Superior temporal gyrus (tissue), 1 donor: ENCODE results near the gene ZSCAN9.

Experiments used
- DNase-seq: peaks from one replicate; pipeline ENCODE4 v3.0.0-alpha.2; 2016; ENCODE audit errors: extremely low spot score

Gene ZSCAN9

DNA sequence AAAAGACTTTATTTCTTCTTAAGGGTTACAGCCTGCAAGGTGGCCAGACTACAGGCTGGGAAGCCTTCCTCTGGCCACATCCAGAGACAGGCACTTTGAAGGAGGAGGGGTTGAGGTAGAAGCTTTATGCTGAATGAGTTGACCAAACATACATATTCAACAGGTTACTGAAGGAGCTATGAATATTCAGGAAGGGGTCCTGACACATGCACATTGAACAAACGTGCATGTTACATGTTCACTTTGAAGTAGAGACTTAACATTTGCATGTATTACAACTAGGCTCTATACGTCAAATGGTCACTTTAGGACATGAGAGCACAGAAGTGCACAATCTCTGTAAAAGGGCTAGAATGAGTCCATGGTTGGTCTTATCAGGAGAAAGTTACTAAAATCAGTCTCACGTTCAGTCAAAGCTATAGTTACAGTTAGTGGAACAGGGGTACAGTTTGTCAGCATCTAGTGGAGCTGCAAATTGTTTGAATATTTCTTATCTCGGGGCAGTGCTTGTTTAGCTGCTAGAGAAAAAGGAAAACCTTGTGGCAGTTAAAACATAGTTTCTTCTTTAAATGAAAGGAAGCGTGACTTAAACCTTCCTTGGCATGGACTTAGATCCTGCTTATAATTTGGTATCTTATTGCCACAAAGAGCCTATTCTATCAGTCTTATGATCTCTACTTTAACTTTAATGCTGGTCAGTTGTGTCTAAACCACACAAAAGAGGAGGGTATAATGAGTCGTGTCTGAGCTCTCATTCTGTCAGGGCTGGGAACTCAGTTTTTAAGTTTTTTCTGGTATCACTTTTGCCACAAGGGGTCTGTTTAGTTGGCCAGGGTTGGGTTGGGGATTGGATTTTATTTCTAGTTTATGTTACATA, 4.6 kb upstream of the ZSCAN9 start:
- DNase-seq: no peak

DNA sequence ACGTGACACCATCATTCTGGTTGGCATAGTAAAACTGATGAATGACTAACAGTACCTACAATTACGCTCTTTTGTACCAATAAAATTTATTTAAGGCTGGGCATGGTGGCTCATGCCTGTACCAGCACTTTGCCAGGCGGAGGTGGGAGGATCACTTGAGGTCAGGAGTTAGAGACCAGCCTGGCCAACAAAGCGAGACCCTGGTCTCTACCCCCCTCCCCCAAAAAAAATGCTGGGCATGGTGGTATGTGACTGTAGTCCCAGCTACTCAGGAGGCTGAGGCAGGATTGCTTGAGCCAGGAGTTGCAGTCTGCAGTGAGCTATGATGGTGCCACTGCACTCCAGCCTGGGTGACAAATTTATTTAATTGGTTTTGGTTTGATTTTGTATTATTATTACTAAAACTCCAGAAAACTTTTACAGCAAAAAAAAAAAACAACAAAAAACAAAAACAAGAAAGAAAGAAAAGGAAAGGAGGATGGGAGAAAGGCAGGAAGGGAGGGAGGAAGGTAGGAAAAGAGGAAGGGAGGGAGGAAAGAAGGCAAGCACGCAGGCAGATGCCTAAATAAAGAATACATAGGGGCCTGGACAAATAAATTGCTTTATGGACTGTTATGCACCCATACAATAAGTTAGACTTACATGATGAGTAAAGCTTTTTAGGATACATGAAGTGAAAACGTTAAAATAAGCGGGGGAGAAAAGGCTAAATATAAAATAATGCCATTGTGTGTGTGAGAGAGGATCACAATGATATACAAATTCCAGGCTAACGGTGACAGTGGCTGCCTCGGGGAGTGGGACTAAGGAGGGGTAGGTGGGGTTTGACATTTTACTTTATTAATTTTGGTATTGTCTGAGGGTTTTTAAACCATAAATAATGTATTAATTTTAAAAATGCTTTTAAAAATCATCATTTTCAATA, 682 bp upstream of the ZSCAN9 start:
- DNase-seq: no peak

DNA sequence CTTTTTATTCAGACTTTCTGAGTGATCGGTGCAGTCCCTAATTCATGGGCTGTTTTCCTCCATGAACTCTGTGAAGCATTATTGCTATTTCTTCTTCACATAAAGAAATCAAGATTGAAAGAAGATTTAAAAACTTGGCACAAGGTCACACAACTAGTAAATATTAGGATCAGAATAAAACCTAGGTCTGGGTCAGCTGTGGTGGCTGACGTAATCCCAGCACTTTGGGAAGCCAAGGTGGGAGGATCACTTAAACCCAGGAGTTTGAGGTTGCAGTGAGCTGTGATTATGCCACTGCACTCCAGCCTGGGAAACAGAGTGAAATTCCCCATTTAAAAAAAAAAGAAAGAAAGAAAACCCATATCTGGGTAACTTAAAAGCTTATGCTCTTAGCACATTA, 1.4 kb downstream of the ZSCAN9 start:
- no peak for DNase-seq

DNA sequence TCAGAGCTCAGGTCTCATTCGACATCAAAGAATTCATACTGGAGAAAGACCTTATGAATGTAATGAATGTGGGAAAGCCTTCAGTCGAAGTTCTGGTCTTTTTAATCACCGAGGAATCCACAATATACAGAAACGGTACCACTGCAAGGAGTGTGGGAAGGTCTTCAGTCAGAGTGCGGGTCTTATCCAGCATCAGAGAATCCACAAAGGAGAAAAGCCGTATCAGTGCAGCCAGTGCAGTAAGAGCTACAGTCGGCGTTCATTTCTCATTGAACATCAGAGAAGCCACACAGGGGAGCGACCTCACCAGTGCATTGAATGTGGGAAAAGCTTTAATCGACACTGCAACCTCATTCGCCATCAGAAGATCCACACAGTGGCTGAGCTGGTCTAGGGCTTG, 7.7 kb downstream of the ZSCAN9 start:
- no peak for DNase-seq

DNA sequence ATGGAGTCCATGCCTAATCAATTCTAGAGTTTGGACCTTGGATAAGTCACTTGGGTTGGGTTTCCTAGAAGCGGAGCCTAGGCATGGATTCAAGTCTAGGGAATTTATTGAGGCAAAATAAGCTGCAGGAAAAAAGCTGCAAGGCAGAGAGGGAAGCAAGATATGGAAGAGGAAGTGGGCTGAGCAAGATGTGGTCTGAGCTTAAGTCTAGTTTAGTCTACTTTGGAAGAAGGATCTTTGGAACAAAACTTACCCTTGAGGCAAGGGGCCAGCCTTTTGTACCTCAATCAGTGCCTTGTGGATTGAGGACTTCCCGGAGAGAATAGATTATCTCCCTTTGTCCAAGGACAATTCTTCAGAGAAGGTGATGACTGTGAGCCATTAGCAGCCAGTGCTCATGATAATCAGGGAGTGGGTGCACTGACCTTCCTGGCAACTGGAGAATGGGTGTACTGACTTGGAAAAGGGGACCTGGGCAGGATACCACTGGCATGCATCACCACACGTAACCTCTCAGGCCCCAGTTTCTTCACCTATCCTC, 10.9 kb downstream of the ZSCAN9 start:
- no peak for DNase-seq

DNA sequence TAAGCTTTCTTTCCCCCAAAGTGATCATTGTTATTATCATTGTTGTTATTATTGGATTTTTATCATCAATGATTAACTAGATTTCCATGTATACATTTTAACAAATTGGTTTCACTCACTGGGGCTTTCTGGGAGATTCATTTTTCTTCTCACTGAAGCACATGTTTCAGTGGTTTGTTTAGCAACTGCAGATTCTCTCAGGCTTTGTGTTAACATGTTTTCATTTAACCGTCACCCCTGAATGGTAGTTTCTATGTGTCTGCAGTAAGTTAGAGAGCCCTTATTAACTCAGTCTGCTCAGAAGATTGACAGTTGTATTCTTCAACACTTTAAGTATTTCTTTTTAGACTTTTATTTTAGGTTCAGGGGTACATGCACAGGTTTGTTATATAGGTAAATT, 14.6 kb downstream of the ZSCAN9 start:
- no peak for DNase-seq

DNA sequence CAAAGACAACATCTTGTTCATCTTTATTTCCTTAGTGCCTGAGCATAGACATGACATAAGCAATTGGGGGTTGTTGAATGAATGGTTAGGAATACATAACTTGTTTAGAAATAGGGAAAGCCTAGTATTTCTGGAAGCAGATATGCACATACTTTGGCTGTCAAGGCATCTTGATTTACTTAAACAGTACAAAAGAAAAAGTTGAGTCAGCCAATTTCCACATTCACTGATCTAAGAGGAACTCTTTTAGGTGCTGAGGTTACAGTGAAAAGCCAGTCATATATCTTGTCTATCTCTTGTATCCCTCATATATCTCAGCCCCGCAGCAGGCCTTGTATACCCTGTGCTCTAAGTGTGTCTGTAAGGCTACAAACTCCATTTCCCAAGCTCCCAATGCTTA, 15.4 kb downstream of the ZSCAN9 start:
- DNase-seq: no peak

DNA sequence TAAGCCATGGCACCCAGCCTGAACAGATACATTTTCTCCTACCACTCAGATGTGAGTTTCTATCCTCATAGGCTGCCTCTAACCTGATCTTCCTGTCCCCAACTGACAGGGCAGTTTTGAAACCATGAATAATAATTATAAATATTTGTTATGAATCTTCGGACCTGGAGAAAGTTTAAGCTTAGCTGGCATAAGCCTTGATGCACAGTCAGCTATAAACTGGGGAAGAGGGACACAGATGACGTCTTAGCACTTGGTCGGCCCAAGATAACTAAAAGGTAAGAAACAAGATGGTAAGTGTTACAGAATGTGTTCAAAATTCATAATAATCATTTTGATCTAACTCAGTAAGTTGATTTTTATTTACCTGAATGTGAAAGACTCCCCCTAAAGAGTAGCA, 18.9 kb downstream of the ZSCAN9 start:
- DNase-seq: no peak

DNA sequence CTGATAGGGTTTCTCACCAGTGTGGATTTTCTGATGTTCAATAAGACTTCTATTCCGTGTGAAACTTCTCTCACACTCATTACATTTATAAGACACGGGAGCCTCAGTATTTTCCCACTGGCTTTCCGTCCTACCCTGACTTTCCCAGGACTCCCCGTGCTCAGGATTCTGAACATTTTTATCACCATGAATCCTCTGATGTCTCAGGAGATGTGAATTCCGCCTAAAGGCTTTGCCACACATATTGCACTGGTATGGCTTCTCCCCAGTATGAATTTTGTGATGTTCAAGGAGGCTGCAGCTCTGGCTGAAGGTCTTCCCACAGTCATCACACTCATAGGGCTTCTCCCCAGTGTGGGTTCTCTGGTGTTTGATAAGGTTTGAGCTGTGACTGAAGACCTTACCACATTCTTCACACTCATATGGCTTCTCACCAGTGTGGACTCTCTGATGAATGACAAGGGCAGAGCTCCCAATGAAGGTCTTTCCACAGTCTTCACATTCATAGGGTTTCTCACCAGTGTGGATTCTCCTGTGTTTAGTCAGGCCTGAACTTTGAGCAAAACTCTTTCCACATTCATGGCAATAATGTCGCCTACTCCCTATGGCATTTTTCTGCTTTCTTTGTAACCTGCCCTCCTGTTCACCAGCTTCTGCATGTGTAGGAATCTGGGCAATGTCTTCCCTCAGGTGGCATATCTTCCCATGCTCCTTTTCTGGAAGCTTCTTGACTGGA, 20.3 kb downstream of the ZSCAN9 start:
- DNase-seq: no peak

DNA sequence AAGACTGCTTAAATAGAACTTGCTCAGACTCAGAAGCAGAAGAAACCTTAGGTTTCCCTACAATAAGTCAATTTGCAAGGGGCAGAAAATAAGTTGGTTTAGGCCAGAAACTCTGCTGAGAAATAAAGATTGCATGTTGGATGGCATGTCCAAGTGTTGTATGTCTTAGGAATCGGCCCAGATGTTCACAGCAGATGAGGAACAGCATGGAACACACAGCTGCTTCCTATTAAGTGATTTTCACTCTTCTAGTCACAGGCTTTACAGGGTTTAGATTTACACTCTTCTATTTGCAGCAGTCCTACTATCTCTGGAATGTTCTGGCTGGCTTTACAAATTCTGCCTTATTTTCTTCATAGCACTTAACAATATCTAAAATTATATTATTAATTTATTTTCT, 23.8 kb downstream of the ZSCAN9 start:
- no peak for DNase-seq

DNA sequence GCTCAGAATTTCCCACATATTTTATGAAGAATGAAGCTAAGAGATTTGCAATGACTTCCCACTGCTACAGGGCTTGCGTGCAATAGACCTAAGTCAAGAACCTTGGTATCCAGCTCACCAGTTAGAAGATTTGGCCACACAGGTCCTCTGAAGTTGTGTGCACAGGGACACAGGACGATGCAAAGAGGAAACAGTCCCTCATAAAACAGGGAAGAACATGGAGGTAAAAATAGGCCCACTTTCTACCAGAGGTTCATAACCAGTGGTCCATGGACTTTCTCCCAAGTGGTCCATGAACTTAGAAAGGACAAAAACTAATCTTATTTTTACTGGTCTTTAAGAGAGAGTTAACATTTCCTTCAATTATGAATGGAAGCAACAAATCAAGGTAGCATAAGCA, 25.7 kb downstream of the ZSCAN9 start:
- DNase-seq: no peak

DNA sequence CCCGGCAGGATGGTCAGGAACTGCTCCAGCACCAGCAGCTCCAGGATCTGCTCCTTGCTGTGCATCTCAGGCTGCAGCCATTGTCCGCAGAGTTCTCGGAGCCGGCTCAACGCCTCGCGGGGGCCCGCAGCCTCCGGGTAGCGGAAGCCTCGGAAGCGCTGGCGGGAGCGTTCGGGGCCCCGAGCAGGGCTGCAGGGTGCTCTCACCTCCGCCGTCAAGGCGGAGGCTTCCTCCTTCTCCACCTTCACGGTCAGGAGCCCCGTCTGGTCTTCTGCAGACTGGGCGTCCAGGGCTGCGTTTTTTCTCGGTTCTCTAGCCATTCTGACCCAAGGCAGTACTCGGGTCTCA, 26.6 kb downstream of the ZSCAN9 start:
- DNase-seq: no peak

DNA sequence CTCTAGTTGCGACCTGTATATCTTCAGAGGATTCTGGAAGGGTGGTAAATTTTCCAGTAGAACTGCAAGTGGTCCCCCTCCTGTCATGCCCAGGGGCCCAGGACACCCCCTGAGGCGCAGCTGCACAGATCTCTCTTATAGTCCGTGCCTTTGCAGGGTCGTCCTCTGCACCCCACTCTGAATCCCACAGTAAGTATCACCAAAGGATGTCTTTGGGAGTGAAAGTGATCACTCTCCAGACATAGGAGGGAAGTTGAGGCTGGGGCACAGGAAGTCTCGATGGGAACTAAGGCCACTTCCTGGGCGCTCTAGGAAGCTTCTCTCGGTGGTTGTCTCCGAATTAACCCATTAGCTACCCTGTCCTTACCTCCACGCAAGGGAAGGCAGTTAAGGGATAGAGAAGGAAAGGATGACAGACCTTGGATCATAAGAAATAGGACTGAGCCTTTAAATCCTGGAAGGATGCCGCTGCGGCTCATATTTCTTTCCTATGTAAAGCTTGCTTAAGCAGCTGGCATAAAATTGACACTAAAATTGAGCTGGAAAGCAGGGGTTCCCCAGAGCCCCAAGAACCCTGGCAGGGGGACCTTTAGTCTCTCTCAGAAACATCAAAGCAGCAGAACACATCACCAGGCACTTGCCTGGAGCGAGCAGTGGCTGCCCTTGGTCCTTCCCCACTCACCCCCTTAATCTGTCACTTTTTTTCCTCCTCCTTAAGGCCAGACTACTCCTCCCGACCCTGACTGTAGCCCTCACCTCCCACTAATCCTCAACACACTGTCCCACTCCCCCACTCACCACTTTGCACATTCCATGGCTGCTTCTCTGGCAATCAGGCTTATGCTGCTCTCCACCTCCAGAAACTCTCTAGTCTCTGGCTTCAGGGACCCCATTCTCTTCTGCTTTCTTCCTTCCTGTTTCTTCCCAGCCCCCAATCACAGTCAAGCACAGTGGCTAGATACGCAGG, 27.2 kb downstream of the ZSCAN9 start, which contains the start of gene ZKSCAN4:
ZKSCAN4 (minus strand) TSS at position 261 of the 967 bp plus-strand sequence. CDS start 289 bp downstream, outside the sequence.
- peak; percentile 95 for DNase-seq

DNA sequence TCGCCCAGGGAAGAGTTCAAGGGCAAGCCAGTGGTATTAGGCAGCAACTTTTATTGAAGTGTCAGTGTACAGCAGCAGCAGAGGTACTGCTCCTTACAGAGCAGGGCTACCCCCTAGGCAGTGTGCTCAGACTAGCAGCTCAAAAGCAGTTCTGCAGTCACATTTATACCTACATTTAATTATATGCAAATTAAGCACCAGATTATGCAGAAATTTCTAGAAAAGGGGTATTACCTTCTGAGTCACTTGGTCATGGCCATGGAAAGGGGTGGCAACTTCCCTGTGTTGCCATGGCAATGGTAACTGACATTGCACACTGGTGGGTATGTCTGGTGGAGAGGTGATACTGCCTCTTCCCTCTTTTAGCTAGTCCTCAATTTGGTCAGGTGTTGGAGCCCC, 29.0 kb downstream of the ZSCAN9 start:
- no peak for DNase-seq

DNA sequence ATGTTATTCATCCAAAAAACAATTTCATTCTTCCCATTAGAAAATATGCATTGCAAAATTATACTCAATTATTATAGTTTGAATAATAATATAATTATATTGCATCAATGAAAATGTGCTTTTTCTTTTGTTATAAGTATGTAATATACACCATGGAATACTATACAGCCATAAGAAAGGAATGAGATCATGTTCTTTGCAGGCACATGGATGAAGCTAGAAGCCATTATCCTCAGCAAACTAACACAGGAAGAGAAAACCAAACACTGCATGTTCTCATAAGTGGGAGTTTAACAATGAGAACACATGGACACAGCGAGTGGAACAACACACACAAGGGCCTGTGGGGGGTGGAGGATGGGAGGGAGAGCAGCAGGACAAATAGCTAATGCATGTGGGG, 32.0 kb downstream of the ZSCAN9 start:
- no peak for DNase-seq

DNA sequence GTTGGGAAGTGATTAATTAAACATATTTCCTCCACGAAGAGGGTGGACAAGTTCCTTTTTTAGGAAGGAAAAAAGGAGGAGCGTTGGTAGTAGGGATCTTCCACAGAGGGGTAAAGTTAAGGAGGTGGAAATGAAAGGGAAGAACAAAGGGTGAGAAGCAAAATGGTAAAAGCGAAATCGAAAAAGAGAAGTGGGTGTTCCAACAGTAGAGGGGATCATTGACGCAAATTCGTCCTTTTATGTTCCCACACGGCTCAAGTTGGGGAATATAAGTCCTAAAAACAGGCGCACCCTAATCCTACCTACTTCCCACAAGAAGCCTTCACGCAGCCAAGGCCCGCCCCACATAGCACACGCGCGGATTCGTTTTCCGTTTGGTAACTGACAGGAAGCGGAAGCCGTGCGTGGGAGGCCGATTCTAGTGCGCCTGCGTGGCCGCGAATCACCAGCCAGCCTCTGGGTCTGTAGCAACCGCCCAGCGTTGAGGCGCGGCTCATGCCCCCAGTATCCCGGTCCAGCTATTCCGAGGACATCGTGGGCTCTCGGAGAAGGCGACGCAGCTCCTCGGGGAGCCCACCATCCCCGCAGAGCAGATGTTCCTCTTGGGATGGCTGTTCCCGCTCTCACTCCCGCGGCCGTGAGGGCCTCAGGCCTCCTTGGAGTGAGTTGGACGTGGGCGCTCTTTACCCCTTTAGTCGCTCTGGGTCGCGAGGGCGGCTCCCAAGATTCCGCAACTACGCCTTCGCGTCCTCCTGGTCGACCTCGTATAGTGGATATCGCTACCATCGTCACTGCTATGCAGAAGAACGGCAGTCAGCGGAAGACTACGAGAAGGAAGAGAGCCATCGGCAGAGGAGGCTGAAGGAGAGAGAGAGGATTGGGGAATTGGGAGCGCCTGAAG, 34.1 kb downstream of the ZSCAN9 start, which contains the start of gene NKAPL:
NKAPL (plus strand) TSS at position 421 of the 901 bp plus-strand sequence; CDS start at position 496, 75 bp downstream.
- peak; percentile 74 for DNase-seq

DNA sequence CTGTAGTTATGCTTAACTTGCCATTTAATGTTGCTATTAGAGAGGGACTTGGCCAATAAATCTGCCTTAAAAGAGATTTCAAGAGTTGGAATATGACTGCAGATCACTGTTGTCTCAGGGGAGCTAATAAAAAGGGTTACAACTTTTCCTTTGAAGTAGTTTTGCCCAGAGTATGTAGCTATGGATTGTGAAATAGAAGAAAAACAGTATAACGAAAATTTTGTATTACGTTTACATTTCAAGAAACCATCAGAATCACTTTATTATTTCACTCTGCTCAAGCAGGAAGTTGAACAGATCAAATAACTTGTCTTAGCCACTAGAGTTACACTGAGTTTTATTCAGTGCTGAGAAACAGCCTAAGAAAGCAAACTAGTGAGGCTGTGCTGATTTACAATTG, 38.8 kb downstream of the ZSCAN9 start:
- no peak for DNase-seq

DNA sequence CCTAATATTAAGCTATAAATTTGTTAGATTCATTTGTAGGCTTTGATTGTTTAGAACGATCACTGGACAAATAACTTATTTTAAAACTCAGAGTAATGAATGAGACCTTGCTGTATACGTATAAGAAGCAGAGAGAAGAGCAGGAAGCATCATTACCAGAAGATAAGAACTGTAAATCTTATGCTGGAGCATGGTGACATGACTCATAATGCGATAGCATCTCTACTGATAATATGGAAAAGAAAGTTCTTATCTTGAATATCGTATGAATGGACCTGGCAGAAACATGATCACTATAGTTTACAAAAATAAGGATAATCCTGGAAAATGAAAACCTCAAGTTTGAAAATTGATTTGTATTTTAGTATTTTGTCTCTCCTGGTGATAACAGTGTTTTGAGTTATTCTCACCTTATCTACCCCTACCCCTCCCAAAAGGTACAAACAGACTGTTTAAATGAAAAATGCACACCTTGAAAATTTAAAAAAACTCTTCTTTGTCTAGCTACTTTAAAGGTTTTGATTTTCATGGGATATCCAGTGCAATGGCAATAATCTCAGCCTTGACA, 39.8 kb downstream of the ZSCAN9 start:
- no peak for DNase-seq

DNA sequence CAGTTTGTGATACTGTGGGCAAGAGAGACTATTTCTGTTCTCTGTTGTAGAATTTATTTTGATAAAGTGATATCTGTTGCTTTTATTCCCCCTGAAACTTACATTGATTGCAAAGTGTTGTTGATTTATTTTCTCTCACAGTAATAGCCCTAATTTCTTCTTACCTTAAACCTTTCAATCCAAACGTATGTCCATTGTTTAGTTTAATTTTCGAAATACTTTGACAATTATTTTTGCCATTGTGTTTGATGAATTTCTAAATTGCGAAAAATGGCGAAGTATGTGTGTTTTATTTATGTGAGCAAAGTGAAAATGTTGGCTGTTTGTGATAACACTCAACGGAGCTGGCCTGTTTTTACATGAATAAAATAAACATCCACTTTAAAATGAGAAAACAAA, 41.5 kb downstream of the ZSCAN9 start:
- DNase-seq: no peak
